ENCODE data around the gene ACKR3. TPM values are rescaled to one million over a fixed set of nuclear protein-coding genes. Genes with fewer than 3 reads are reported as not detected.
A peak's percentile ranks its signal among the peaks of the same experiment; 100 is the strongest.

ACKR3 gene
- total RNA-seq, 1 experiment from 2014 or later = 24.0 TPM

GRCh38 chr2:236608188-236608525, 38.5 kb downstream of the ACKR3 start:
- DNase-seq (ENCODE audit: low read depth) = peak; percentile 68

- no peak for DNase-seq (ENCODE audit: low read depth)
Observed at GRCh38 chr2:236608710-236609109, 39.1 kb downstream of the ACKR3 start.

GRCh38 chr2:236610991-236611821, 41.6 kb downstream of the ACKR3 start:
- peak; percentile 64 for DNase-seq (ENCODE audit: low read depth)

GRCh38 chr2:236612737-236613136, 43.1 kb downstream of the ACKR3 start:
- no peak for DNase-seq (ENCODE audit: low read depth)

GRCh38 chr2:236613612-236614011, 44.0 kb downstream of the ACKR3 start:
- DNase-seq (ENCODE audit: low read depth) = no peak

GRCh38 chr2:236614551-236614950, 44.9 kb downstream of the ACKR3 start:
- no peak for DNase-seq (ENCODE audit: low read depth)

- peak; percentile 56 for DNase-seq (ENCODE audit: low read depth)
Observed at GRCh38 chr2:236616031-236616430, 46.4 kb downstream of the ACKR3 start.

GRCh38 chr2:236616624-236617023, 47.0 kb downstream of the ACKR3 start:
- no peak for DNase-seq (ENCODE audit: low read depth)

- DNase-seq (ENCODE audit: low read depth) = no peak
Observed at GRCh38 chr2:236617221-236617737, 47.7 kb downstream of the ACKR3 start.

- DNase-seq (ENCODE audit: low read depth) = no peak
Observed at GRCh38 chr2:236617796-236618195, 48.2 kb downstream of the ACKR3 start.

GRCh38 chr2:236618370-236618769, 48.7 kb downstream of the ACKR3 start:
- no peak for DNase-seq (ENCODE audit: low read depth)

- DNase-seq (ENCODE audit: low read depth) = no peak
Observed at GRCh38 chr2:236619910-236620612, 50.4 kb downstream of the ACKR3 start.

- no peak for DNase-seq (ENCODE audit: low read depth)
Observed at GRCh38 chr2:236621786-236622185, 52.2 kb downstream of the ACKR3 start.

GRCh38 chr2:236622201-236622600, 52.6 kb downstream of the ACKR3 start:
- DNase-seq (ENCODE audit: low read depth) = no peak

GRCh38 chr2:236622660-236623059, 53.0 kb downstream of the ACKR3 start:
- no peak for DNase-seq (ENCODE audit: low read depth)

GRCh38 chr2:236623816-236624215, 54.2 kb downstream of the ACKR3 start:
- no peak for DNase-seq (ENCODE audit: low read depth)

GRCh38 chr2:236625156-236625690, 55.6 kb downstream of the ACKR3 start:
- DNase-seq (ENCODE audit: low read depth) = no peak

- no peak for DNase-seq (ENCODE audit: low read depth)
Observed at GRCh38 chr2:236626391-236627150, 56.9 kb downstream of the ACKR3 start.

GRCh38 chr2:236627193-236627592, 57.6 kb downstream of the ACKR3 start:
- DNase-seq (ENCODE audit: low read depth) = no peak

- no peak for DNase-seq (ENCODE audit: low read depth)
Observed at GRCh38 chr2:236627841-236628240, 58.2 kb downstream of the ACKR3 start.

- DNase-seq (ENCODE audit: low read depth) = no peak
Observed at GRCh38 chr2:236628256-236628901, 58.8 kb downstream of the ACKR3 start.

All from RPMI7951 (cell line).